WI38 (cell line): ENCODE measurements around the gene CRTC1.

ENCODE experiments used
- H3K4me3 ChIP-seq: 2 replicates; pipeline ENCODE4 v1.5.1; 2011; ENCODE audit warnings: low read depth, mild to moderate bottlenecking, control low read depth, low read length
- TF ChIP-seq, protein P1 (sequence below): IDR thresholded peaks from 2 replicates; pipeline ENCODE4 v1.5.1; 2012; ENCODE audit warnings: low read depth, mild to moderate bottlenecking, control low read depth, low read length

The CRTC1 gene

DNA sequence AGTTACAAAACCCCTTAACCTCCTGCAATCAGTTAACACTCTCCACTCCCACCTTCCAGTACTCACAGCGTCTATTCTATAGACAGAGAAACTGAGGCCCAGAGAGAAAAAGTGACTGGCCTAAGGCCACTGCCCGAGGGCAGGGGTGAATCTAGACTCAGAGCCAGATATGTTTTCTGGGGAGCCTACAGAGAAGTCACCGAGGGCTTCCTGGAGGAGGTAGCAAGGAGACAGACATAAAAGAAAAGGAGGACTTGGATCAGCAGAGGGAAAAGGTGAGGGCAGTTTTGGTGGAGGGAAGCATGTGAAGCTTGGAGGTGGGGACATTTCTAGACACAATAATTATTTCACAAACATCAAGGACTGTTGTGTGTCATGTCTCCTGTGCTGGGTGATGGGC is 109.2 kb downstream of the CRTC1 start:
- H3K4me3 ChIP-seq = no peak overlapping the region
- TF ChIP-seq, protein P1, sequence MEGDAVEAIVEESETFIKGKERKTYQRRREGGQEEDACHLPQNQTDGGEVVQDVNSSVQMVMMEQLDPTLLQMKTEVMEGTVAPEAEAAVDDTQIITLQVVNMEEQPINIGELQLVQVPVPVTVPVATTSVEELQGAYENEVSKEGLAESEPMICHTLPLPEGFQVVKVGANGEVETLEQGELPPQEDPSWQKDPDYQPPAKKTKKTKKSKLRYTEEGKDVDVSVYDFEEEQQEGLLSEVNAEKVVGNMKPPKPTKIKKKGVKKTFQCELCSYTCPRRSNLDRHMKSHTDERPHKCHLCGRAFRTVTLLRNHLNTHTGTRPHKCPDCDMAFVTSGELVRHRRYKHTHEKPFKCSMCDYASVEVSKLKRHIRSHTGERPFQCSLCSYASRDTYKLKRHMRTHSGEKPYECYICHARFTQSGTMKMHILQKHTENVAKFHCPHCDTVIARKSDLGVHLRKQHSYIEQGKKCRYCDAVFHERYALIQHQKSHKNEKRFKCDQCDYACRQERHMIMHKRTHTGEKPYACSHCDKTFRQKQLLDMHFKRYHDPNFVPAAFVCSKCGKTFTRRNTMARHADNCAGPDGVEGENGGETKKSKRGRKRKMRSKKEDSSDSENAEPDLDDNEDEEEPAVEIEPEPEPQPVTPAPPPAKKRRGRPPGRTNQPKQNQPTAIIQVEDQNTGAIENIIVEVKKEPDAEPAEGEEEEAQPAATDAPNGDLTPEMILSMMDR = no peak

DNA sequence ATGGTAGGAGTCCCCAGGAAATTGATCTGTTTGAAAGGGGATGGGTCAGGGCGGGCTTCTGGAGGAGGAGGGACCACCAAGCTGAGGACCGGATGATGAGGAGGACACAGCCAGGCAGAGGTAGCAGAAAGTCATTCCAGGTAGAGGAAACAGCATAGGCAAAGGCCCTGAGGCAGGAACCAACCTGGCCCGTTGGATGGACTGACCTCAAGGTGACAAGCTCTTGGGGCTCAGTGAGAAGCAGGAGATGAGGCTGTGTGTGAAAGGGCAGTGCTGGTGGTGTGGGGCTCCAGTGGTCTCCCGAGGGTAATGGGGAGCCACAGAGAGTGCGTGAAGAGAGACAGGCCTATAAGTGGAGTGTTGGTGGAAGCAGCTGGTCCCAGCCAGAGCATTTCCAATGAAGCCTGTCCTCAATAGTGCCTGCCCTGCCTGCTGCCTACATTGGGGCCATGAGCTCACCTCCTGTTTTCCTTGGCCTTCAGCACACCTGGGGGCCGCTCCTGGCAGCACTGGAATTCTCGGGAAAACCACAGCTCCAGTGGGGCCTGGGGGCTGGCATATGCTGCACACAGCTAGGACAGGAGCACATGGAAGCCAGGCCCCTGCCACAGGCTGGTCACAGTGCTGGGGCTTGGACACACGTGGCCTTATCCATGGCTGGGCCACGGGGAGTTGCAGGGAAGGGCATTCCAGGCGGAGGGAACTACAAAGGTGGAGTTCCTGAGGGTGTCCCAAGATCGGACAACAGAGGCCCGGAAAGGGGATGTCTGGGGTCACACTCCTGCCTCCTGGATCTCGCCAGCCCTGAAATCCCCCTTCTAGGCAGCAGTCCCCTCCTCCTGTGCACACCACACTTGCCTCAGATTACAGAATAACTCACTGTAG is 109.9 kb downstream of the CRTC1 start:
- H3K4me3 ChIP-seq = no peak overlapping the region
- TF ChIP-seq, protein P1 = no peak

DNA sequence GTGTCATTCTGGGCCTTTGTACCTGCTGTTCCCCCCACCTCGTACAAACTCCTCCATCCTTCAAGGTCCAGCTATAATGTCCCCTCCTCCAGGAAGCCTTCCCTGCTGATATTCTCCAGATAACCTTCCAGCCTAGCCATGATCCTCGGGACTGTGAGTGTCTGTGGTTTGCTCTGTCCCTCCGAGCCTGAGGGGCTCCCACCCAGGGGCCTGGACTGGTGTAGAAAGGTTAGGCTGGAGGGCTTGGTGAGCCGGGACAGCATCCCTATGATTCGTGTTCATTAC is 110.5 kb downstream of the CRTC1 start:
- TF ChIP-seq, protein P1 = no peak
- no peak overlapping the region for H3K4me3 ChIP-seq

DNA sequence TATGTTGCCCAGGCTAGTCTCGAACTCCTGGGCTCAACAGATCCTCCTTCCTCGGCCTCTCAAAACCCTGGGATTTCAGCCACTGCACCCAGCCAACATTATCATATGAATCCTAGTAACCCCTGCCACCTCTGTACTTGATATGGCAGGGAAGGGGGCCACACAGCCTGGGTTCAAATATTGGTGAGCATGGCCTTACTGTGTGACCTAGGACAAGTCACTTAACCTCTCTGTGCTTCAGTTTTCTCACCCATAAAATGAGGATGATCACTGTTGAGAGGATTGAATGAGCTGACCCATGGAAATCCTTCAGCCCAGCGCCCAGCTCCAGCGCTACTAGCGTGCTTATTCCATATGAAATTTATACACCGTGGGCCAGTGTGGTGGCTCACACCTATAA is 111.2 kb downstream of the CRTC1 start:
- TF ChIP-seq, protein P1 = no peak
- H3K4me3 ChIP-seq = no peak overlapping the region

DNA sequence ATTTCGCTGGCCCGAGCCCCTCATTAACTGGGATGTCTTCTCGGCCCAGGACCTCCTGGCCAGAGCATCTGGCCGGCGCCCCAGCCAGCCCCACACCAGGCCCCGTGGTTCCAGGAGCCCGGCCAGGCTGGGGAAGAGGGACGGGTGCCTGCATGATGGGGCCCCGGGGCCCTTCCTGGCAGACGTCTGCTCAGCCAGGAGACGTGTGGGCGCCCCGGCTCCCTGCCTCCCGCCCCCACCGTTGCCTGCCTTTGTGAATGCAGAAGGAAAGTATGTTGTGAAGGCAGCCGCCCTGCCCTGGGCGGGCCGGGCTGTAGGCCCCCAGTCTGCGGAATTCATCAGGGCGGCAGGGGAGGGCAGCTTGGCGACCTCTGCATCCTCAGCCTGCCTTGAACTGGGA is 112.1 kb downstream of the CRTC1 start:
- TF ChIP-seq, protein P1 = no peak

GRCh38 chr19:18796239-18796638 is 112.8 kb downstream of the CRTC1 start:
- TF ChIP-seq, protein P1 = no peak
- no peak overlapping the region for H3K4me3 ChIP-seq

More for the DNA sequence above, 112.1 kb downstream of the CRTC1 start:
- H3K4me3 ChIP-seq = no peak overlapping the region
